Tibial nerve (tissue), 3 donors: ENCODE measurements around the gene MRPS23.

Experiments used
- POLR2A ChIP-seq, 2 donors: fragments of 450-650 bp; IDR thresholded peaks; one replicate each; pipeline ENCODE4 v1.6.1; 2017; ENCODE audit warnings: antibody characterized with exemption in 2 of 2, mild to moderate bottlenecking in 2 of 2, moderate library complexity in 2 of 2
- TF ChIP-seq, protein P1 (sequence below), 5 experiments: fragments of 200-600 bp in 3 of 5; fragments of 450-650 bp in 2 of 5; sonication (generic) in 3 of 5; IDR thresholded peaks; one replicate each; pipeline ENCODE4 v1.5.1; 2016 to 2019; ENCODE audit warnings: antibody characterized with exemption in 5 of 5, mild to moderate bottlenecking in 3 of 5, moderate library complexity in 2 of 5

DNA sequence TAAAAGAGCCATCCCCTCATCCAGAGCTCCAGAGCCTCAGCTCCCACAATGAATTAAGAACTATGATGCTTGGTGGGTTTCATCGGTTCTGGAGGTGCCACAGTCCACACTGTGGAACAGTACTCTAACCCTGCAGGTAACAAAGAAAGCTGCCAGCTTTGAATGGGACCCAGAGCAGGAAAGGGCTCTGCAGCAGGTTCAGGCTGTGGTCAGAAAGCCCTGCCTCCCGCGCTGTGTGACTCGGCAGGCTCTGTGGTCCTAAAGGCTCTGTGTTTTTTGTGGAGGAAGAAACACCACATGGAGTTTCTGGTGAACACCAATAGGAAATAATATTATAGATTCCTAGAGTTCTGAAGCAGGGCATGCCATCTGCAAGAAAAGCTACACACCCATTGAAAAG is 32.5 kb downstream of the MRPS23 start:
- TF ChIP-seq, protein P1, sequence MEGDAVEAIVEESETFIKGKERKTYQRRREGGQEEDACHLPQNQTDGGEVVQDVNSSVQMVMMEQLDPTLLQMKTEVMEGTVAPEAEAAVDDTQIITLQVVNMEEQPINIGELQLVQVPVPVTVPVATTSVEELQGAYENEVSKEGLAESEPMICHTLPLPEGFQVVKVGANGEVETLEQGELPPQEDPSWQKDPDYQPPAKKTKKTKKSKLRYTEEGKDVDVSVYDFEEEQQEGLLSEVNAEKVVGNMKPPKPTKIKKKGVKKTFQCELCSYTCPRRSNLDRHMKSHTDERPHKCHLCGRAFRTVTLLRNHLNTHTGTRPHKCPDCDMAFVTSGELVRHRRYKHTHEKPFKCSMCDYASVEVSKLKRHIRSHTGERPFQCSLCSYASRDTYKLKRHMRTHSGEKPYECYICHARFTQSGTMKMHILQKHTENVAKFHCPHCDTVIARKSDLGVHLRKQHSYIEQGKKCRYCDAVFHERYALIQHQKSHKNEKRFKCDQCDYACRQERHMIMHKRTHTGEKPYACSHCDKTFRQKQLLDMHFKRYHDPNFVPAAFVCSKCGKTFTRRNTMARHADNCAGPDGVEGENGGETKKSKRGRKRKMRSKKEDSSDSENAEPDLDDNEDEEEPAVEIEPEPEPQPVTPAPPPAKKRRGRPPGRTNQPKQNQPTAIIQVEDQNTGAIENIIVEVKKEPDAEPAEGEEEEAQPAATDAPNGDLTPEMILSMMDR (IDR thresholded peaks at IDR 0.05) = no peak
- no peak for TF ChIP-seq POLR2A (IDR thresholded peaks at IDR 0.05)
